ENCODE data around the gene TIMM17B.
"Not testable (repeated sequence)": the region's sequence is repeated elsewhere in the genome, so short reads cannot be mapped to it uniquely, and the experiment has no call there.

The TIMM17B gene

GRCh38 chrX:48897157-48897624 lies 377 bp downstream of the TIMM17B start:
- in situ Hi-C loops (cut with MboI; ENCODE audit: low sequenced_read_pairs), result no loop called here

- in situ Hi-C loops (cut with MboI; ENCODE audit: low sequenced_read_pairs), result no loop called here
Measured at GRCh38 chrX:48896611-48897011, 957 bp downstream of the TIMM17B start.

DNA sequence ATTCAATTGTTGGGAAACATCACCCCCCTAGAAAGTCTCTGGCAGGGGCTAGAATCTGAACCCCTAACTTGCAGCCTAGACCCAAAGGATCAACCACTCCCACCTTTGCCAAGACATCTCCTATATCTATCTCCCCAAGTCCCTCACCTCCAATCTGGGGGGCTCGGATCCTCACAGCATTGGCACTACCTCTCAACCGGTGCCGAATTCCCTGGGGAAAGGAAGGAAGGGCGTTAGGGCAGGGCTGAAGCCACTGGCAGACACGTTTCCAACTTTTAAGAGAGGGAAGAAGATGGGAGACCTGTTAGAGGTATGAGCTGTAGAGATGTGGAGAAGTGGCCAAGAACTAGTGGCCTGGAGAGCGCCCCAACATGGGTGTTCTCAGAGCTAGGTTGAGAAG lies 2.7 kb downstream of the TIMM17B start:
- in situ Hi-C loops (cut with MboI; ENCODE audit: low sequenced_read_pairs), result no loop called here

GRCh38 chrX:48893556-48894348 lies 3.8 kb downstream of the TIMM17B start:
- in situ Hi-C loops (cut with MboI; ENCODE audit: low sequenced_read_pairs), result no loop called here

DNA sequence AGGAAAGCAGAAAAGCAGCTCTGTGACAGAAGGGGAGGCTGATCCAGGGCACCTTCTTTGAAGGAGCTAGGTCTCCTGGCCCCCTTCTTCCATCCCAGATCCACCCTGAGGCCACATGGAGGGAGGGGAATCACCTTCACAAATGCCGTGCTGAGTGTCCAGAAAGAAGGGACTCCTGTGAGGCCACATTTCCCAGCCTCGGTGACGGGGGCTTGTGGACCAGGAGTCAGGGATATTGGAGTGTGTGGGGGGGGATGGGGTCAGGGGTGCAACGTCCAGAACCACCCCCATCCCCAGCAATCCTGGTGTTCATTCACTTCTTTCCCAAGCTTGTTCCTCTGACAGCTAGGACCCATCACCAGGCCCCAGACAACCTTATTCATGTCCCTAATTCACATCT lies 4.7 kb downstream of the TIMM17B start:
- in situ Hi-C loops (cut with MboI; ENCODE audit: low sequenced_read_pairs), result no loop called here

DNA sequence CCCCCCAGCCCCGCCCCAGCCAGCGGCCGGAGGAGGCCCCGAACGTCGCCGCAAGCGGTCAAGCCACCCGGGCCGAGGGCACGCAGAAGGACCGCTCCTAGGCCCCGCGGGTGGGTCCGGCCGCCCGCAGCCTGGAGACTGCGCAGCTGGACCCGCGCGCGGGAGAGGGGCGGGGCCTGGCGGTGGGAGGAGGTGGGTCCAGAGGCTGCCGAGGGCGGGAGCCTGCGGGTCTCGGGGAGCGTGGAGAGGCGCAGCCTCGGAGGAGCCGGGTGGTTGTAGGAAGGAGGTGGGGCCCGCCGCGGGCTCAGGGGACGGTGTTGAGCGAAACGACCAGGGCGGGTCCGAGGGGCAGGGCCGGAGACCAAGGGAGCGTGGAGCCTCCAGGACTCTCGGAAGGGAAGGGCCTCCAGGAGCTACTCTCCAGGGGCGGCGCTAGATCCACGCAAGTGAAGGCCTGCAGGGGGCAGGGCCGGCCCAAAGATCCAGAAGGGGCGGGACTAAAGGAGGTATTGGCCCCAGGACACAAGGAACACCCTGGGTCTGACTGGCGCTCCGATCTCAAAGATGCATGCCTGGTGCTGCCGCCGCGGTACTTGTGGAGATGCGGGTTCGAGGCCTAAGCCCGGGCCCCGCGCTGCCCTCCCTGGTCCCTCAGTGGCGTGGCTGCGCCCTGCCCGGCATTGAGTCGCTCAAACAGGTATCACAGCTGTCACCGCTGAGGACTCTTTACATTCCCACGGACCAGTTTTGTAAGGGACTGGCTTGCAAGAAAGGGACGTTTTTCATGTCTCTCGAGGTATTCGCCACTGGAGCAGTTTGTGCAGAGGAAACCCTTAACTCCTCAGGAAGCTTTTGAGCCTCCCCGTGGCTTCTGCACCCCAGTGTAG lies 5.9 kb downstream of the TIMM17B start:
- in situ Hi-C loops (cut with MboI; ENCODE audit: low sequenced_read_pairs), result no loop called here

GRCh38 chrX:48890934-48891401 lies 6.6 kb downstream of the TIMM17B start:
- in situ Hi-C loops (cut with MboI; ENCODE audit: low sequenced_read_pairs), result no loop called here

GRCh38 chrX:48890296-48890925 lies 7.2 kb downstream of the TIMM17B start:
- in situ Hi-C loops (cut with MboI; ENCODE audit: low sequenced_read_pairs), result no loop called here

- in situ Hi-C loops (cut with MboI; ENCODE audit: low sequenced_read_pairs), result not testable (repeated sequence)
Measured at GRCh38 chrX:48886586-48886985, 11.0 kb downstream of the TIMM17B start.

DNA sequence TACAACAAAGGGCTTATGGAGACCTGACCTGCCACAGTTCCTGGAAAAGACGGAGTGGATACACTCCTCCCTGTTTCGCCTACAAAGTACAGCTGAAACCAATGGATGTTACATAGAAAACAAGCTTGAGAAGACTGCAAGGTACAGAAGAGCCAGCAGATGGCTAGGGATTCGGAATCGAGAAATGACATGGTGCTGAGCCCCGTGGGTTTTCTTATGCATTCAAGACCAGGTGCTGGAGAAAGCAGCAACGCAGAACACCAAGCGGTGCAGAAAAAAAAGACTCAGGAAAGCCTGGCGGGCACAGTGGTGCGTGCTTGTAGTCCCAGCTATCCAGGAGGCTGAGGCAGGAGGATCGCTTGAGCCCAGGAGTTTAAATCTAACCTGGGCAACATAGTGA lies 13.8 kb downstream of the TIMM17B start:
- in situ Hi-C loops (cut with MboI; ENCODE audit: low sequenced_read_pairs), result no loop called here

DNA sequence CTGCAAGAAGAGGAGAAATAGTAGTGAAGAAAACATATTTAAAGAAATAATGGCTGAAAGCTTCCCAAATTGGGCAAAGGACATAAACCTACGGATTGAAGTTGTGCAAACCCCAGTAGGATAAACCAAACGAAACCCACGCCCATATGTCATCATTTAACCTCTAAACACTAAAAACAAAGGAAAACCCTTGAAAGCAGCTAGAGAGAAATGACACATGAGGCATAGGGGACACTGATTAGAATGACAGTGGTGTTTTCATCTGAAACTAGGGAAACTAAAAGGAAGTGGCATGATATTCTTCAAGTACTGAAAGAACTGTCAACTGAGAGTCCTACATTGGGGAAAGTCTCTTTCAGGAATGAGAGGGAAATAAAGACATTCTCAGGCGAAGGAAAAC lies 20.6 kb downstream of the TIMM17B start:
- in situ Hi-C loops (cut with MboI; ENCODE audit: low sequenced_read_pairs), result not testable (repeated sequence)

GRCh38 chrX:48872017-48872416 lies 25.6 kb downstream of the TIMM17B start:
- in situ Hi-C loops (cut with MboI; ENCODE audit: low sequenced_read_pairs), result not testable (repeated sequence)

DNA sequence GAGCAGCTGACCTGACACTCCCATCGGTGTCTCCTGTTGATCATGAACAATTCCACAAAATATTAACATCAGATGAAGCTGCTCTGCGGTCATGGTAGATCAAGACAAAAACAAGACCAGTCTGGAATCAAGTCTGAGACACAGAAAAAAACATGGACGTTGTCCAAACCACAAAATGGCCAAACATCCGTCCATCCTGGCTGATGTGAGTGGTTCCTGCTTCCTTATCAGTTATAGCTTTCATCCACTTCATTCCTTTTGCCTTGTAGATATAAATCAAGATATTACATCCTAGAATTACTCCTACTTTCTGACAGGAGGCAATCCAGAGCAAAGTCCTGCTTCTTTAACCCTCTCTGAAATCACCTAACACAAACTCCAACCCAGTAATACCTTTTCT lies 33.4 kb downstream of the TIMM17B start:
- in situ Hi-C loops (cut with MboI; ENCODE audit: low sequenced_read_pairs), result no loop called here

GRCh38 chrX:48854898-48855297 lies 42.7 kb downstream of the TIMM17B start:
- in situ Hi-C loops (cut with MboI; ENCODE audit: low sequenced_read_pairs), result no loop called here

DNA sequence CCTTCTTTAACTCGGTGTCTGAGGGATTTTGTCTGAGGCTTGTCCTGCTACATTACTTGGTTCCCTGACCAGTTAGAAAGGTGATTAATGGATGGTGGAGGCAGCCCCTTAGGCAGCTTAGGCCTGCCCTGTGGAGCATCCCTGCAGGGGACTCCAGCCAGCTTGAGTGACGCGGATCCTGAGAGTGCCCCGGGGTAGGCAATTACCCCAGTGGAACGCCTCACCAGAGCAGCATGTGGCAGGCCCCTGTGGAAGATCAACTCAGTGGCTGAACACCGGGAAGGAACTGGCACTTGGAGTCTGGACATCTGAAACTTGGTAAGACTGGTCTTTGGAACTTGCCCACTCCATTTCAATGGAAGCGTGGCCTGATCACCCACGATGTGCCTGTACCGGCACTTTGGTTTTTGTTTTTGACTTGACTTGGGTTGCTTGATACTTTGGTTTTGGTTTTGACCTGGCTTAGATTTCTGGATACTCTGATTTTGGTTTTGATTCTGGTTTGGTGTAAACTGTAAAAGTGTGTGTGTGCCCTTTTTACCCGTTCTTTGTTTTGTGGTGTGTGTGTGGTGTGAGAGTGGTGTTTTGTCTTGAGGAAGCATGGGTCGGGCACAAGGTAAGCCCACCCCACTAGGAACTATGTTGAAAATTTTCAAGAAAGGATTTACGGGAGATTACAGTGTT lies 43.3 kb downstream of the TIMM17B start:
- in situ Hi-C loops (cut with MboI; ENCODE audit: low sequenced_read_pairs), result not testable (repeated sequence)

GRCh38 chrX:48853494-48853893 lies 44.1 kb downstream of the TIMM17B start:
- in situ Hi-C loops (cut with MboI; ENCODE audit: low sequenced_read_pairs), result not testable (repeated sequence)

DNA sequence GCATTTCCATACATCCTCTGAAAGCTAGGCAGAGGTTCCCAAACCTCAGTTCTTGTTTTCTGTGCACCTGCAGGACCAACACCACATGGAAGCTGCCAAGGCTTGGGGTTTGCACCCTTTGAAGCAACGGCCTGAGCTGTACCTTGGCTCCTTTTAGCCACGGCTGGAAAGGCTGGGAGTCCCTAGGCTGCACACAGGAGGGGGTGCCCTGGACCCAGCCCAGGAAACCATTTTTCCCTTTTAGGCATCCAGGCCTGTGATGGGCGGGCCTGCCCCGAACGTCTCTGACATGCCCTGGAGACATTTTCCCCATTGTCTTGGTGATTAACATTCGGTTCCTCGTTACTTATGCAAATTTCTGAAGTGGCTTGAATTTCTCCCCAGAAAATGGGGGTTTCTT lies 44.7 kb downstream of the TIMM17B start:
- in situ Hi-C loops (cut with MboI; ENCODE audit: low sequenced_read_pairs), result no loop called here

DNA sequence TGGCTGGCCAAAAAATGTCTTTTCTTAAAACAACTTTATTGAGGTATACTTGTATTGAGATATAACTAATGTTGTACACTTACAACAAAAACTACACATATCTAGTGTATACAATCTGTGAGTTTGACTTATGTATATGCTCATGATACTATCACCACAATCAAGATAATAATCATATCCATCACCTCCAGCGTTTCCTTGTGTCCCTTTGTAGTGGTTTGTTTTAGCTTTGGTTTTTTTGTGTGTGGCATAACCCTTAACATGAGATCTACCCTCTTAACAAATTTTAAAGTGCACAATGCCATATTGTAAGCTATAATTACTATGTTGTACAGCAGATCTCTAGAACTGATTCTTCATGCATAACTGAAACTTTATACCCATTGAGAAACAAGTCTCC lies 48.7 kb downstream of the TIMM17B start:
- in situ Hi-C loops (cut with MboI; ENCODE audit: low sequenced_read_pairs), result no loop called here

All from HL-60/S4 (cell line).